CD4-positive, alpha-beta T cell treated with Interferon gamma for 1 hour (primary cell): ENCODE data around the gene EEF1E1.
A peak's percentile ranks its signal among the peaks of the same experiment; 100 is the strongest.

Experiments used
- DNase-seq: peaks from one replicate; pipeline ENCODE4 v3.0.0-alpha.2; 2020

Gene EEF1E1

DNA sequence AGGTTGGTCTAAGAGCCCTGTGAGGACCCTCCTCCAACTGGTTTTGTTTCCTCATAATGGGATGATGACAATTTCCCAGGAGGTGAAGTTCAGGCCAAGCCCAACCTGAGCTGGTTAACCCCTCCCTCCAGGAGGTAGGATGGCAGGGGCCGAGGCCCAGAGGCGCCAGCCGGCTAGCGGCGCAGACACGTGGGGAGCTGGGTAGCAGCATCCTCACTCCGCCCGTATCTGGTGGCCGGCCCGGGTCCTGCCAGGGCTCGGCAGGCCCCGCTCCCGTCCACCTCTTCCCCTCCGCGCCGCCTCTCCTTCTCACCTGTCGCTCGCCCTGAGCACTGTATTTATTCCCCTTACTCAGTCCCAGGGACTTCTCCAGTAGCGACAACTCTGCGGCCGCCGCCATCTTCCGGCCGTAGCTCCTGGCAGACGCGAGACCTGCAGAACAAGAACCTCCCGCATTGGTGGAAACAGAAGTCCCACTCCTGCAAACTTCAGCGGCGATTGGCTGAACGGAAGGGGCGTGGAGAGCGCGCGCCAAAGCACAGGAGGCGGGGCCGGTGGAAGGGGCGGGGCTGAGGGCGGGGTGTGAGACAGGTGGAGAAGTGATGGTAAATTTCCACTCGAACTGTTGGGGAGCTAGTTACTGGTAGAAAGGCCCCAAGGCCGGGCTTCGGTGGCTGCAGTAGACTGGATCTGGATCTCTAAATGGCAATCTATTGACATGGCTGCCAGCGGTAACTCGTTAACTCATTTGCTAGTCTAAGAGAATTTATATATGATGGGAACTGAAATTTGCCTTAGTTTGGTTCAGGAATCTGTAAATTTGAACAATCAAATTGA is at the start of gene EEF1E1:
Gene EEF1E1, minus strand, starts transcription at position 427 of the 837 bp plus-strand sequence. Its CDS starts 27 bp downstream, at position 400.
- DNase-seq = peak; percentile 95

DNA sequence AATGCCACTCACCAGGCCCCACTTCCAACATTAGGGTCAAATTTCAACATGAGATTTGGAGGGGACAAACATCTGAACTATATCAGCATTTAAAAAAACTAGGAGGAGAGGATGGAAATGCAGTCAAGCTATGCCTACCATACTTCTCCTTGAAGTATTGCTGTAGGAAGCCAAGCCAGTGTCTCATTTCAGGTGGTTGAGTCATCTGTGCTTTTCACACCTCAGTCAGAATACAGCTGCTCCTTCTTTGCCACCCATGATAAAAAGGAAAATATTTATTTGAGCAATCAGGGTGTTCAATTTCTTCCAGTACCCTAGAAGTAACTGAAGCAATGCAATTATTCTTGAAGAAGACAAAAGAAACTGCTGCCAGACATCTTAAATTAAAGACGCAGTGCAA is 47.0 kb upstream of the EEF1E1 start:
- DNase-seq = no peak

DNA sequence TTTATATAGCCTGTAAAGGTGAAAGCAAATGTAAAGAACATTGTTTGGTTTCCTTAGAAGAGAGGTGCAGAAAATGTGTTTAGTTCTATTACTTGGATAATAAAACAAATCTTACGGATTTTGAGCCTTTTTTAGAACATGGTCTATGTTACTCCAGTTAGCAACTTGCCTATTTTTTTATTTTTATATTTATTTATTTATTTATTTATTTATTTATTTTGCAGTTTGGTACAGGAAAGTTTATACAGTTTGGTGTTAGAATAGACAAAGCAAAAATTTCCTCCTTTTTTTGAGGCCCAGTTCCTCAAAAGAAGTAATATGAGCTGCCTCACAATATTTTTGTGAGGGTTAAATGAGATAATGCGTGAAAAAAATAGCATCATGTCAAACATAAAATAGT is 41.6 kb upstream of the EEF1E1 start:
- no peak for DNase-seq

GRCh38 chr6:8139451-8139850 is 37.1 kb upstream of the EEF1E1 start:
- DNase-seq = no peak

DNA sequence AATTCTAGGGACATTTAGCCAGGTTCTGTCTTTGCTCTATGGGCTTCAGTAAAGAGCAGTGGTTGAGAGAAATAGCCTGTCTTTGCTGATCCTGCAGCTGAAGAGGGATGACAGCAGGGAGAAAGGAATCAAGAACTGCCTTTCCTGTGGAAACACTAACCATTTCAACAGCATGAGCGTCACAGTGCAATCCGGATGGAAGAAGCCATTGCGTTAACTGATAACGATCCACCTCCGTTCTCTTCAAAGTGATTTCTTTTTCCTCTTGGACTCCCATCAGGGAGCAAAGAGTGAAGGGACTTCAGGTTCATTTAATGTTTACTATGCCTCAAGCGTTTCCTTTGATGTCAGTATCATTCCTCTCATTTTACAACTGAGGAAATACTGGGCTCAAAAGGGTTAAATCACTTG is 35.2 kb upstream of the EEF1E1 start:
- no peak for DNase-seq

DNA sequence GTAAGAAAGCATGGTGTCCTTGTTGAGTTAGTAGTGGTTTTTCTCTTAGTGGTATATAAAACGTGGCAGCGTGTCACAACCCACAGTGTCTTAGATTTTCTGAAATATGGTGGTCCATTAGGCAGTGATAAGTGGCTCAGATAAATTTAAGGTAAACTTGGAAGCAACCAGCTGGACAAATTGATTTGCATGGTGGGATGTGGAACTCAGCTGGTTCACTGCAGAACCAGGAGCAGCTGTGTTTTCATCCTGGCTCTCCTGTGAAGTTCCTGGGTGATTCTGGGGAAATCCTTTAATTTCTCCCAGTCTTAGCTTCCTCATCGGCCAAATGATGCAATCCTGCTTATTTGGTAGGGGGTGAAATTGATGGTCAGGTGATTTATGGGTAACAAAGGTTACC is 32.9 kb upstream of the EEF1E1 start:
- no peak for DNase-seq

GRCh38 chr6:8132130-8132529 is 29.8 kb upstream of the EEF1E1 start:
- no peak for DNase-seq

GRCh38 chr6:8131265-8131897 is 29.0 kb upstream of the EEF1E1 start:
- no peak for DNase-seq

- no peak for DNase-seq
These were observed 28.1 kb upstream of the EEF1E1 start for GRCh38 chr6:8130399-8130798.

GRCh38 chr6:8123236-8123635 is 20.9 kb upstream of the EEF1E1 start:
- no peak for DNase-seq

GRCh38 chr6:8114956-8115355 is 12.6 kb upstream of the EEF1E1 start:
- no peak for DNase-seq

GRCh38 chr6:8113131-8113654 is 10.8 kb upstream of the EEF1E1 start:
- DNase-seq = no peak

- no peak for DNase-seq
These were observed 8.4 kb upstream of the EEF1E1 start for GRCh38 chr6:8110725-8111124.

DNA sequence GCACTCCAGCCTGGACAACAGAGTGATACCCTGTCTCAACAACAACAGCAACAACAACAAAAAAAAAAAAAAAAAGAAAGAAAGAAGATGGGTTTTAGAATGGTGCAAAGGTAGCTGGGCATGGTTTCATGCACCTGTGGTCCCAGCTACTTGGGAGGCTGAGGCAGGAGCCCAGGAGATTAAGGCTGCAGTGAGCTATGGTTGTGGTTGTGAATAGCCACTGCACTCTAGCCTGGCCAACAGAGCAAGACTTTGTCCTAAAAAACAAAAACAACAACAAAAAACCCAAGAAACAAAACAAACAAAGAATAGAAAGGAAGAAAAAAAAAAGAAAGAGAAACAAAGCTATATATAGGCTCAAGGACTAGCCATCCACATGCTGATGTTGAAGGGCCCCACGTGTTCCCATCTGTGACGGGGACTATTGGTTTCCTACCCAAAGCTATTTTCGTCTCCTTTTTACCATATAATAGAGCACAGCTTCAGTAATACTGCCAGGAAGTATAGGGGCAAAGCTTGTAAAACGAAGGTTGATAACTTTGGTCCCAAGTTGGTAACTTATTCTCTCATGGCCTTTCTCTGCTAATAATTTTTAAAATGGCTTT is 7.9 kb upstream of the EEF1E1 start:
- no peak for DNase-seq

- no peak for DNase-seq
These were observed 6.6 kb upstream of the EEF1E1 start for GRCh38 chr6:8108759-8109539.

- DNase-seq = no peak
These were observed 5.8 kb upstream of the EEF1E1 start for GRCh38 chr6:8108031-8108660.

GRCh38 chr6:8105791-8106190 is 3.4 kb upstream of the EEF1E1 start:
- DNase-seq = no peak

DNA sequence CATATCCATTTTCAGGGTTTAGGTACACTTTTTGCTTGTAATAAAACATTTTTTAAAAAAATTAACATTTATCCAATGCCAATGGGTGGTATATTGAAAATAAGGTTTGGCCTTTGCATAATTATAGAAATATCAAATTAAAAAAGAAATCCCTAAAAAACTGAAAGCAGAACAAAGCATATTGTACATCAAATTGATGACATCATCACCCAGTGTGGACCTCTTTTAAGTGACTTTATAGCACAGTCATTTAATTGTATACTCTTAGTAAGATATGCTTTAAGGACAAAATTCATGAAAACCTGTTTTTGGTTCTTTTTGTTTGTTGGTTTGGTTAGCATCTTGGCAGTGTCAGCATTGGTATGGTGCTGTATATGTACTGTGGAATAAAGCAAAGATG is 1.4 kb upstream of the EEF1E1 start:
- no peak for DNase-seq

DNA sequence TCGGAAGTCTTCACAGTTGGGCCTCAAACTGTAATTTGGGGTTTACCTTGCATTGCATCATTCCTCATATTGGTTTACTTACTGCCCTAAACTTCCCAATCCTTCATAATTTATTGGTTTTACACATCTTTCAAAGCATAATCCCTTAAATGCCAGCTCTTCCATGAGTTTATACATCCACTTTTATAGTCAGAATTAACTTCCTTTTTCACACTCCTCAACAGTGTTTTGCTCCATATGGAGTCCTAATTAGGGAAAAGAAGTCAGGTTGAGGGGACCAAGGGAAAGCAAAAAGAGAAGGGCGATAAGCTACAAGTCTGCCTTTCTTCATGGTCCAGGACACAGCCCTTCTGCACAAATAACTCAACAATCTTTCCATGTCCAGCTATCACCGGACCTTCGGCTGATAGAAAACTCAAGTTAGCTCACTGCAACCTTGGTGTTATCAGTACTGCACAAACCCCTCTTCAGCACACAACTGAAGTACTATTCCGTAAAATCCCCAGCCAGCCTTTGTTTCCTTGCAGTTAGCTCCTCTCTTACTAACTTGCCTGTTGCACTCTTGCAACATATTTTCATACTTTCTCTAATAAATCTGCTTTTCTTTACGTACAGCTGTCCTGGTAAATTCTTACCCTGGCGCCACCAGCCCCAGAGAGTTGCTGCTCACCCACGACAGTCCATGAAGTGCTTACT is 2.0 kb downstream of the EEF1E1 start:
- no peak for DNase-seq

DNA sequence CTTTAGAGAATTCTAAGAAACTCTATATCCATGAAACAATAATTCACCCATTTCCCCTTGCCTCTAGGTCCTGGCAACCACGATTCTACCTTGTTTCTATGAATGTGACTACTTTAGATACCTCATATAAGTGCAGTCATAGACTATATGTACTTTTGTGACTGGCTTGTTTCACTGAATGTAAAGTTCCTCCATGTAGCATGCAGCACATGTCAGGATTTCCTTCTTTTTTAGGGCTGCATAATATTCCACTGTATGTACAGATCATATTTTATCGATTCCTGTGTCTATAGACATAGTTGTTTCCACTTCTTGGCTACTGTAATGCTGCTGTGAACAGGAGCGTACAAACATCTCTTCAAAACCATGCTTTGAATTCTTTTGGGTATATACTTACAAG is 11.7 kb downstream of the EEF1E1 start:
- DNase-seq = no peak

DNA sequence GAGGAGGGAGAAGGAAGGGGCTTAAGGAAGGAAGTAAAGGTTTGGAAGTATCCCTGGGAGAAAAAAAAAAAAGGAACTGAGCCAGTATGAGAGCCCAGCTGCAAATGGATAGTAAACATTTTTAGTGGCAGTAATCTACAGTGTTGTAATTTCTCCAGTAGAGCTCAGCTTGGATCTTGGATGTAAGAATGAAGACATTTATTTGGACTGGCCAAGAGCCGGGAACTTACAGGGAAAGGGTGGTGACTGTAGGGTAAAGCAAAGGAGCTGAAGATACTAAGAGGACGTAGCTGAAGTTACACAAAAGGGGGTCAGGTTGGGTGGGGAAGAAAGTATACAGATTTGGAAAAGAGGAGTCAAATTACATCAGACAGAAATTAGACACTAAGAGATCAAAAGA is 13.5 kb downstream of the EEF1E1 start:
- no peak for DNase-seq
